ENCODE data around the gene FBXO22. TPM values are rescaled to one million over a fixed set of nuclear protein-coding genes. Genes with fewer than 3 reads are reported as not detected.

The FBXO22 gene
- total and polyA plus RNA-seq, 2 of the 8 experiments (the other 6 are each of a cell fraction or from before 2014, with no cell fraction given), result 33.2 to 67.3 TPM

GRCh38 chr15:75925440-75925839, 21.8 kb downstream of the FBXO22 start (continued):
- TF ChIP-seq MAX (IDR thresholded peaks at IDR 0.05), result no peak
- TF ChIP-seq SIRT6 (IDR thresholded peaks at IDR 0.05; ENCODE audit: low read length), result no peak
- no peak for TF ChIP-seq KDM5A (IDR thresholded peaks at IDR 0.05; ENCODE audit: low read length)
- TF ChIP-seq KDM4A (IDR thresholded peaks at IDR 0.05; ENCODE audit: low read depth, low read length, severe bottlenecking), result no peak
- no peak for TF ChIP-seq E2F6 (IDR thresholded peaks at IDR 0.05)
- no peak for TF ChIP-seq HDAC2 (IDR thresholded peaks at IDR 0.05; ENCODE audit: borderline replicate concordance in 1 of 2, low read depth in 2 of 2, low read length in 2 of 2)
- no peak for TF ChIP-seq CHD1 (IDR thresholded peaks at IDR 0.05; ENCODE audit: low read depth, low read length)
- TF ChIP-seq JUN (IDR thresholded peaks at IDR 0.05; ENCODE audit: low read depth, low read length), result no peak
- no peak for TF ChIP-seq RBBP5 (IDR thresholded peaks at IDR 0.05; ENCODE audit: borderline replicate concordance, low read depth, low read length)
